ENCODE results near the gene OR1I1. TPM values are rescaled to one million over a fixed set of nuclear protein-coding genes. Genes with fewer than 3 reads are reported as not detected.

The OR1I1 gene
- polyA plus RNA-seq, 1 donor = not detected

DNA sequence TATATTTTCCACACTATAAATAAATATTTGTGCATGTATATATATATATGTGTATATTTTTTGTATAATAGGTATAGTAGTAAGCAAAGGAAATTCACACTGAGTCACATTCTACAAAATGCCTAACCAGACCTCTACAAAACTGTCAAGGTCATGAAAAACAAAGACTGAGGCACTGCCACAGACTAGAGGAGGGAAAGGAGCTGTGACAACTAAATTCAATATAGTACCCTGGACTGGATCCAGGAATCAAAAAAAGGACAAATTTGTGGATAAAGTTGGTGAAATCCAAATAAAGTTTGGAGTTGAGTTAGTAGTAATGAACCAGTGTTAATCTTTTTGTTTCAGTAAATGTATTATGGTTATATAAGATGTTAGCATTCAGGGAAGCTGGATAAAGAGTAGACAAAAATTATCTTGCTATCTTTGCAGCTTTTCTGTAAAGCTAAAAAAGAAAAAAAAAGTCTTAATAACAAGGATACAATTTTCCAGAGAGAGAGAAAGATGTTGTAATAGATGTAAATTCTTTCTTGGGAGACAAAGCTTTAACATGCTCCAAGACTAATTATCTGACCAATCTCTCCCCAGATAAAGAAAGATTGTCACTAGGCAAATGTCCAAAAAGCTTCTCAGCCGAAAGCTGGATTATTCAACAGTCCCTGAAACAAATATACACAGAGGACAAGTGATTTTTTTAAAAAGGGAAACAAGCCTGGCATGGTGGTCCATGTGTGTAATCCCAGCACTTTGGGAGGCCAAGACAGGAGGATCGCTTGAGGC is 44.3 kb downstream of the OR1I1 start:
- Histone ChIP-seq H3K27ac (ENCODE audit: low read length) (peak overlapping the region; percentile 35), H3K27me3 (ENCODE audit: control insufficient read depth, insufficient read depth, low read length) (no peaks in the 10 kb centered on the region), H3K36me3 (ENCODE audit: control insufficient read depth, insufficient read depth, low read length) (peaks cover 11% of the 10 kb centered on the region), H3K4me1 (ENCODE audit: control insufficient read depth, insufficient read depth, low read length) (peaks cover 6% of the 10 kb centered on the region), H3K9me3 (ENCODE audit: control insufficient read depth, low read depth, low read length) (peaks cover 2% of the 10 kb centered on the region), H3K4me3 (ENCODE audit: low read length) (peak overlapping the region; percentile 93)
- WGBS (ENCODE audit: insufficient coverage, low lambda C conversion rate) = no CpG with 5 or more reads among the region's 2 CpGs
- DNase-seq = no peak

DNA sequence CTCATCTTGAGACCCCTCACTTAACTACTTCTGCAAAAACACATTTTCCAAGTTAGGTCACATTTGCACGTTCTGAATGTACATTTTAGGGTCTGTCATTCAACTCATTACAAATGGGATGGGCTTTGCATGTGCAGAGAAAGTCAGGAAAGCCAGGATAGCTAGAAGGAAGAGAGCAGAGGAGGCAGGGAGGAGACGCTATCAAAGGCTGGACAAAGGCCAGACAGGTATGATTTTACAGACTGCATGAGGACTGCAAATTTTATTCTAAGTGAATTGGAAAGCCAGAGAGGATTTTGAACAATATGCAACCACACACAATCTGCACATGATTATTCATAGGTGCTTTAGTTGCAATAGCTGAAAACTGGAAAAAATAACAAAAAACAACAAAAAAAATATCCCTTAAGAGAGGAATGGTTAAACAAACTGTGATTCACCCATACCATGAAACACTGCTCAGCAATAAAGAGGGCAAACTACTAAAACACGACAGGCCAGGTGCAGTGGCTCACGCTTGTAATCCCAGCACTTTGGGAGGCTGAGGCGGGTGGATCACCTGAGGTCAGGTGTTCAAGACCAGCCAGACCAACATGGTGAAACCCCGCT is 46.3 kb downstream of the OR1I1 start:
- Histone ChIP-seq H3K27ac (ENCODE audit: low read length) (no peak overlapping the region), H3K36me3 (ENCODE audit: control insufficient read depth, insufficient read depth, low read length) (no peaks in the 10 kb centered on the region), H3K4me1 (ENCODE audit: control insufficient read depth, insufficient read depth, low read length) (peaks cover 6% of the 10 kb centered on the region), H3K27me3 (ENCODE audit: control insufficient read depth, insufficient read depth, low read length) (no peaks in the 10 kb centered on the region), H3K9me3 (ENCODE audit: control insufficient read depth, low read depth, low read length) (no peaks in the 10 kb centered on the region), H3K4me3 (ENCODE audit: low read length) (no peak overlapping the region)
- 40% methylated on average over 1 of the region's 6 CpGs for WGBS (ENCODE audit: insufficient coverage, low lambda C conversion rate)
- no peak for DNase-seq

DNA sequence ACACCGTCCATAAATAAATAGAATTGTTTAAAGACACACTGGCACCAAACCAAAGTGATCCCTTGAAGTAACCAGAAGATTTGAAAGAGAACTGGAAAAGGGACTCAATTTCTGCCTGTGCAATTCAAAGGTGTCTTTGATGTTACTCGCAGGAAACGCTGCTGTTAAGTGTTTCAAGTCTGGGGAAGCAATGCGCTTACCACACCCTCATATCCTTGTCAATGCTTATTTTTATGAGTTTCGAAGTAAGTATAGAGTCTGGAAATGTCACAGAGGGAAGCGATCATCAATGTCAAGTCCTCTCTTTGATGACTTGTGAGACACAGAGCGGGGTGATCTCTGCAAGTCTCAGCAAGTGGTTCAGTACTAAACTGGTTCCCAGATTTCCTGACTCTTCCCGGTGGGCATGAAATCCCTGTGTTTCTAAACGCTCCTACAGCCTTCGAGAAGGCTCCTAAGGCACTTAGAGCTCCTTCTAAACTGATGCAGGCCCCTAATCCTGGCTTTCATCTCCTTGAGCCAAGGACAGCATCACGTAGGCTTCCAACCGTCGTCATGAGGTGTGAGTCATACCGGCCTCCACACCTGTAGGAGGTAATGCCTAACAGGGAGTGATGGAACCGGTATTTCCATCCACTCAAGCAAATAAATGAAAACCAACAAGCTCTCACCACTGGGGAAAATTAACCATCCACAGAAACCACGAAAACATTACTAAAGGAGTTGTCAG is 48.0 kb downstream of the OR1I1 start:
- H3K36me3 ChIP-seq (ENCODE audit: control insufficient read depth, insufficient read depth, low read length) = no peaks in the 10 kb centered on the region
- peaks cover 3% of the 10 kb centered on the region for H3K4me1 ChIP-seq (ENCODE audit: control insufficient read depth, insufficient read depth, low read length)
- H3K4me3 ChIP-seq (ENCODE audit: low read length) = no peak overlapping the region
- H3K27me3 ChIP-seq (ENCODE audit: control insufficient read depth, insufficient read depth, low read length) = no peaks in the 10 kb centered on the region
- DNase-seq = no peak
- no peak overlapping the region for H3K27ac ChIP-seq (ENCODE audit: low read length)
- H3K9me3 ChIP-seq (ENCODE audit: control insufficient read depth, low read depth, low read length) = no peaks in the 10 kb centered on the region
- 78% methylated on average over 1 of the region's 16 CpGs for WGBS (ENCODE audit: insufficient coverage, low lambda C conversion rate)

DNA sequence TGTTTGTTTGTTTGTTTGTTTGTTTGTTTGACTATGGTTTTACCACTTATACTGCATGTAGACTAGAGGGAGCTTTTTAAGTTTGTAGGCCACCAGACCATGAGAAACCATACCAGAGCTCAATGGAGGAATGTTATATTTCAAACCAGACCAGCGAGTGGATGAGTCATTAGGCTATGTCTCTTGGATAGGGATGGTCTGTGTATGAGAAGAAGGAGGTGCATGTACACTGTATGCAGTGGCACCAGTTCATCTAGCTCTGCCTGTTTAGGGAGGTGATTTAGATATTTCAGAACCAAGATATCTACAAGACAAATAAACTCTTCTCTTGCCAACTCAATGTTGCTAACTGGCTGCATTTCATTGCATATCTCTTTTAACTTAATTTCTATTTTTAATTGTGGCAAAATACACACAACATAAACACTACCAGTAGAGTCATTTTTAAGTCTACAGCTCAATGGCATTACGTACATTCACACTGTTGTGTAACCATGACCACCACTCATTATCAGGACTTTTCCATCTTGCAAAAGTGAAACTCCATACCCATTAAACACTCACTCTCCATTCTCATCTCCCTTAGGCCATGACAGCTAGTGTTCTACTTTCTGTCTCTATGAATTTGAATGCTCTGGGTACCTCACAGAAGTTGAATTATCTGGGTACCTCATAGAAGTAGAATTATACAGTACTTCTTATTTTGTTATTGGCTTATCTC is 54.4 kb downstream of the OR1I1 start:
- DNase-seq = no peak
- no peak overlapping the region for H3K4me3 ChIP-seq (ENCODE audit: low read length)
- peaks cover 3% of the 10 kb centered on the region for H3K27me3 ChIP-seq (ENCODE audit: control insufficient read depth, insufficient read depth, low read length)
- no peaks in the 10 kb centered on the region for H3K36me3 ChIP-seq (ENCODE audit: control insufficient read depth, insufficient read depth, low read length)
- no CpG with 5 or more reads among the region's 2 CpGs for WGBS (ENCODE audit: insufficient coverage, low lambda C conversion rate)
- H3K4me1 ChIP-seq (ENCODE audit: control insufficient read depth, insufficient read depth, low read length) = no peaks in the 10 kb centered on the region
- H3K27ac ChIP-seq (ENCODE audit: low read length) = no peak overlapping the region
- H3K9me3 ChIP-seq (ENCODE audit: control insufficient read depth, low read depth, low read length) = no peaks in the 10 kb centered on the region

DNA sequence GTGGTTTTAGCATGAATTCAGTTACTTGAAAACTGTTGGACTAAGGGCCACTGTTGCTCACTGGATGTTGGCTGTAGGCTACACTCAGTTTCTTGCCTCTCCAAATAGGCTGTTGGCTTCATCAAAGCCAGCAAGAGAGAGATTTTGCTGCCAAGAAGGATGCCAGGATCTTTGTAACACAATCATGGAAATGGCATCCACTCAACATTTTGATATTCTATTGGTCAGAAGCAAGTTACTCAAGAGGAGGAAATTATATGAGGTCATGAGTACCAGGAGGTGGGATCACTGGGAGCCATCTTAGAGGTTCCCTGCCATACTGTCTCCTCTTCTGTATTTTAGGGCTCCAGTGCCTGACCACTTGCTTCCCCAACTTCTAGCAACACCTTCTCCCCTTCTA is 55.8 kb downstream of the OR1I1 start:
- H3K4me1 ChIP-seq (ENCODE audit: control insufficient read depth, insufficient read depth, low read length) = no peaks in the 10 kb centered on the region
- DNase-seq = no peak
- peaks cover 3% of the 10 kb centered on the region for H3K27me3 ChIP-seq (ENCODE audit: control insufficient read depth, insufficient read depth, low read length)
- no peaks in the 10 kb centered on the region for H3K9me3 ChIP-seq (ENCODE audit: control insufficient read depth, low read depth, low read length)
- H3K36me3 ChIP-seq (ENCODE audit: control insufficient read depth, insufficient read depth, low read length) = no peaks in the 10 kb centered on the region
- H3K27ac ChIP-seq (ENCODE audit: low read length) = no peak overlapping the region
- no peak overlapping the region for H3K4me3 ChIP-seq (ENCODE audit: low read length)

DNA sequence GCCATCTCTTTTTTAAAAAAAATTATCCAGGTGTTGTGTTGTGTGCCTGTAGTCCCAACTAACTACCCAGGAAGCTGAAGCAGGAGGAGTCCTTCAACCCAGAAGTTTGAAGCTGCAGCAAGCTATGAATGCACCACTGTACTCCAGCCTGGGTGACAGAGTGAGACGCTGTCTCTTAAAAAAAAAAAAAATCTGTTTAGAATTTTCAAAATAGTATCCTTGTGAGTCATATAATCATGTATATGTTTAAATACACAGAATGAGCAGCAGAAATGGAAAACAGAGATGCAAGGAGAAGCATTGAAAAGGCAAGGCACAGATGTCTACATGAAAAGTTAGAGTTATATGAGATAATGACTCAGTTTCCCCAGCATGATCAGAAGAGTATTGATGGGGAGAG is 56.4 kb downstream of the OR1I1 start:
- H3K27ac ChIP-seq (ENCODE audit: low read length) = no peak overlapping the region
- peaks cover 3% of the 10 kb centered on the region for H3K27me3 ChIP-seq (ENCODE audit: control insufficient read depth, insufficient read depth, low read length)
- H3K4me1 ChIP-seq (ENCODE audit: control insufficient read depth, insufficient read depth, low read length) = no peaks in the 10 kb centered on the region
- H3K9me3 ChIP-seq (ENCODE audit: control insufficient read depth, low read depth, low read length) = no peaks in the 10 kb centered on the region
- H3K4me3 ChIP-seq (ENCODE audit: low read length) = no peak overlapping the region
- DNase-seq = no peak
- WGBS (ENCODE audit: insufficient coverage, low lambda C conversion rate) = no CpG with 5 or more reads among the region's 1 CpG
- H3K36me3 ChIP-seq (ENCODE audit: control insufficient read depth, insufficient read depth, low read length) = no peaks in the 10 kb centered on the region

DNA sequence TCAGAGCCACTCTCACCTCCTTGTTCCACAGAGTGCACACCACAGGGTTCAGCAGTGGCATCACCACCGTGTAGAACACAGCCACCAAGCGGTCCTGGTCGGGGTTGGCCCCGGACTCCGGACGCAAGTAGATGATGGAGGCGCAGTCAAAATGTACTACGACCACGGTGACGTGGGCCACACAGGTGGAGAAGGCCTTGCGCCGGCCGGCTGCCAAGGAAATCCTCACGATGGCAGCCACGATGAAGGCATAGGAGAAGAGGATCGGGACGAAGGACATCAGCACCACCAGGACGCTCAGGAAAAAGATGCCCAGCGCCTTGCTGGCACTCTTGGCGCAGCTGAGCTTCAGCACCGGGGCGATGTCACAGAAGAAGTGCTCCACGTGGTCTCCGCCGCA is 59.1 kb downstream of the OR1I1 start:
- no peaks in the 10 kb centered on the region for H3K4me1 ChIP-seq (ENCODE audit: control insufficient read depth, insufficient read depth, low read length)
- H3K9me3 ChIP-seq (ENCODE audit: control insufficient read depth, low read depth, low read length) = no peaks in the 10 kb centered on the region
- no peaks in the 10 kb centered on the region for H3K36me3 ChIP-seq (ENCODE audit: control insufficient read depth, insufficient read depth, low read length)
- H3K27me3 ChIP-seq (ENCODE audit: control insufficient read depth, insufficient read depth, low read length) = peaks cover 5% of the 10 kb centered on the region
- H3K27ac ChIP-seq (ENCODE audit: low read length) = no peak overlapping the region
- no CpG with 5 or more reads among the region's 25 CpGs for WGBS (ENCODE audit: insufficient coverage, low lambda C conversion rate)
- DNase-seq = no peak
- H3K4me3 ChIP-seq (ENCODE audit: low read length) = no peak overlapping the region

DNA sequence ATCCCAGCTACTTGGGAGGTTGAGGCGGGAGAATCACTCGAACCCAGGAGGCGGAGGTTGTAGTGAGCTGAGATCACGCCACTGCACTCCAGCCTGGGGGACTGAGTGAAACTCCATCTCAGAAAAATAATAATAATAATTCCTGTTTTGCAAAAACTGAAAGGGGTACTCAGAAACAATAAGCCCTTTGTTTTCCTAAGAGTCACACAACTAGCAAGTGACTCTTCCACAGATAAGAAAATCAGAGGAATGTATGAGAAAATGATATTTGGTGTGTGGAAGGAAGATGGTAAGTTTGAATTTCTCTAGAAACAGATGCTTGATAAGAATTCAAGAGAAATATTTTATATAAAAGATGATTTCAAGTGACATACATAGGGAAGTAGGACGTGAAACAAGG is 60.3 kb downstream of the OR1I1 start:
- H3K27me3 ChIP-seq (ENCODE audit: control insufficient read depth, insufficient read depth, low read length) = peaks cover 5% of the 10 kb centered on the region
- 86% methylated on average over 1 of the region's 5 CpGs for WGBS (ENCODE audit: insufficient coverage, low lambda C conversion rate)
- no peaks in the 10 kb centered on the region for H3K9me3 ChIP-seq (ENCODE audit: control insufficient read depth, low read depth, low read length)
- DNase-seq = no peak
- H3K4me3 ChIP-seq (ENCODE audit: low read length) = no peak overlapping the region
- no peaks in the 10 kb centered on the region for H3K4me1 ChIP-seq (ENCODE audit: control insufficient read depth, insufficient read depth, low read length)
- H3K36me3 ChIP-seq (ENCODE audit: control insufficient read depth, insufficient read depth, low read length) = no peaks in the 10 kb centered on the region
- no peak overlapping the region for H3K27ac ChIP-seq (ENCODE audit: low read length)

Measured in large intestine (tissue), 3 donors.